ENCODE data around the gene DBP.

GRCh38 chr19:48618916-48619691 is 18.1 kb downstream of the DBP start, which contains the start of the genes RPL18 and SPHK2:
- no peak for TF ChIP-seq CTCF (conservative IDR thresholded peaks at IDR 0.05 in 1 of 2, IDR thresholded peaks at IDR 0.05 in 1 of 2; ENCODE audit: extremely low read depth in 1 of 2, insufficient read depth in 1 of 2, low read depth in 1 of 2, low read length in 2 of 2)
- TF ChIP-seq EZH2 (IDR thresholded peaks at IDR 0.05; ENCODE audit: borderline replicate concordance, low read length): no peak

Measured in mammary epithelial cell (primary cell).